GM23248 (cell line): Measurements from ENCODE around the gene EFCC1.

Source experiments
- EZH2 ChIP-seq: fragments of 200-600 bp; sonication (generic); IDR thresholded peaks from 2 replicates; pipeline ENCODE4 v1.6.1; 2018; ENCODE audit warnings: antibody characterized with exemption, mild to moderate bottlenecking; ENCODE audit not compliant: insufficient read depth, poor library complexity, severe bottlenecking
- EZH2phosphoT487 ChIP-seq: fragments of 200-600 bp; sonication (generic); IDR thresholded peaks from 2 replicates; pipeline ENCODE4 v1.6.1; 2018; ENCODE audit warnings: antibody characterized with exemption, moderate library complexity, mild to moderate bottlenecking, low read depth; ENCODE audit not compliant: insufficient read depth

DNA sequence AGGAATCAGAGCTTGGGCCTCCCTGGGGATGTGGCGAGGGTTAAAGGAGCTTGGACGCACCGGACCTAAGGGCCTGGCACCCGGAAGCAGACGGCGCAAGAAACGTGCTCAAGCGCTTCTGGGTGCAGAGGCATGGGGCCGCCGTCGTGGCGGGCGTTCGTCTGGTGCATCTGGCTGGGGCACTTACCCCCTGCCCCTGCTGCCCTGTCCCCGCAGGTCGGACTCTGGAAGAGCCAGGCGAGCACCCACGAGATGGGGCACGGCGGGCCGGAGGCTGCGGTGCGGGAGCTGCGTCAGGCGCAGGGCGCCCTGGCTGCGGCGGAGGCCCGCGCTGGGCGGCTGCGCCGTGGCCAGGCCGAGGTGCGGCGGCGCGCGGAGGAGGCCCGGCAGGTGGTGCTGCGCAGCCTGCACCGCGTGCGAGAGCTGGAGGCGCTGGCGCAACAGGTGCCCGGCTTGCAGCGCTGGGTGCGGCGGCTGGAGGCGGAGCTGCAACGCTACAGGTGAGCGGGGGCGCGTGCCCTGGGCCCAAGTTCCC lies 2.5 kb downstream of the EFCC1 start:
- TF ChIP-seq EZH2 (no peak), EZH2phosphoT487 (no peak)
